SHP77 (cell line): ENCODE results near the gene TCP11L1.
"Not testable (repeated sequence)": the region's sequence is repeated elsewhere in the genome, so short reads cannot be mapped to it uniquely, and the experiment has no call there.

Source experiments
- DNase-seq, 2 experiments: peaks; one replicate each; lab custom pipeline; 2025; lab: John Stamatoyannopoulos, UW

Gene TCP11L1

DNA sequence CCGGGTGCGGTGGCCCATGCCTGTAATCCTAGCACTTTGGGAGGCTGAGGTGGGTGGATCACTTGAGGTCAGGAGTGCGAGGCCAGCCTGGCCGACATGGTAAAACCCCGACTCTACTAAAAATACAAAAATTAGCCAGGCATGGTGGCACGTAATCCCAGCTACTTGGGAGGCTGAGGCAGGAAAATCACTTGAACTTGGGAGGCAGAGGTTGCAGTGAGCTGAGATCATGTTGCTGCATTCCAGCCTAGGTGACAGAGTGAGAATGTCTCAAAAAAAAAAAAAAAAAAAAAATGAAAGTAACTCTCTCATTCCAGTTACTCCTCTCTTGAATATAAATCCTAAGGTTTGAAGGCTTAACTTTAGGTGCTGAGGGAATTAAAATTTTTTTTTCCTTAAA is 10.2 kb upstream of the TCP11L1 start:
- DNase-seq, result not testable (repeated sequence)

DNA sequence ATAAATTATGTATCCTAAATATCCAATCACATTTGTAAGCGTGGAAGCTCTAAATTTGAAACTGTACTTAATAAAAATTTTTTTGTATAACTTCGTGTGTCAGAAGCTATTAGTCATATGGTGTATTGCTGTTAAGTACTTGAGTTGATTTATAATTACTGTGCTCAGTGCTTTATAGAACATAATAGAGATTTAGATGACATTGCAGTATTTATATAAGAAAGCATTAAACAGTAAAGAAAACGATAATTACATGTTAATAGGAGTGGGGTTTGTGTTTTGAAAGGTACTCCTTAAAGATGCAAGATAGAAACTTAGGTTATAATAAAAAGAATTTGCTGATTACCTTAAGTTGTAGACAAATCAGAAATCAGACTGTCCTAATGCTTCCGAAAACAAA is 5.9 kb upstream of the TCP11L1 start:
- no peak for DNase-seq

DNA sequence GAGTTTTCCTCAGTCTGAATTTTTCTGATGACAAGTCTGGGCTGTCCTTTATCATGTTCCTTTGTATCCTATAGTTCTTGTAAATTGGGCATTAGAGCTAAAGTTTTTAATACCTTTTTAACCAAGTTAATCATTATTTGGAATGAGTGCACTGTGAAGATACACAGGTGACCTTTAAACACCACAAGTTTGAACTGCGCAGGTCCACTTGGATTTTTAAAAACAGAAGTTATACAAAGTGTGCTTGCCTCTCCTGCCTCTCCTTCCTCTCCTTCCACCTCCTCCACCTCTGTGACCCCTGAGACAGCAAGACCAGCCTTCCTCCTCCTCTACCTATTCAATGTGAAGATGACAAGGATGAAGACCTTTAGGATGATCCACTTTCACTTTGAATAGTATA is 4.4 kb upstream of the TCP11L1 start:
- no peak for DNase-seq

DNA sequence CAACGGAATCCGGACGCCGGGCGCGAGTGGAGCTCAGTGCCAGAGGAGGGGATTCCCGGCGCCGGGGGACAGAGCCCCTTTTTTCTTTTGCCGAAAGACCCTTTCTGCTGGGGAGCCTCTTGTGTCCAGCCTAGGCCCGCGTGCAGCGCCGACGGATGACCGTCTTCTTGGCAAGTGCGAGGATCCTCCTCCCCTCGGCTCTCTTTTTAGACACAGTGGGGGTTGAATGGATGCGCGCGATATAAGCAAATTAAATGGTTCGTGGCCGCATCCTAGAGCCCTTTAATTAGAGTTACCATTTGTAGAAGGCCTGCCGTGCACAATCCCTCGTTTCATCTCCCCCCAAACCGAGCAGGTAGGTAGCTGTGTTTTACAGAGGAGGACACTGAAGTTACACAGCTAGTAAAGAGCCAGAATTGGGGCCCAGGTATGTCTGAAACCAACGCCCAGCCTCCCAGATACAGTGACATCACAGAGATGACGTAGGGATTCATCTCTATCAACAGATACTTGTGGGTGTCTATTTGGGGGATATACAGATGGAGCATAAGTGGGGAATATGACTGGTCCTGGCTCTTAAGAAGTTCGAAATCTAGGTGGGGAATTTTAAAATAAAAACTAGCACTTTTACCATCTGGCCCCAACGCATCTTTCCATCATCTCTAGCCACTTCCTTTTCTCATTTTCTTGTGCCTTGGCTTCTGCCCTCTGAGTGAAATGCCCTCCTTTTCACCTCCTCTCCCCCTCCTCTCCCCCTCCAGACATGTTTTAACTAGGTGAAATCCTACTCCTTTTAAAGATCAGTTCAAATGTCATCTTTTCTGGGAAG is 875 bp downstream of the TCP11L1 start:
- DNase-seq, result peak; percentile 33 to 47

DNA sequence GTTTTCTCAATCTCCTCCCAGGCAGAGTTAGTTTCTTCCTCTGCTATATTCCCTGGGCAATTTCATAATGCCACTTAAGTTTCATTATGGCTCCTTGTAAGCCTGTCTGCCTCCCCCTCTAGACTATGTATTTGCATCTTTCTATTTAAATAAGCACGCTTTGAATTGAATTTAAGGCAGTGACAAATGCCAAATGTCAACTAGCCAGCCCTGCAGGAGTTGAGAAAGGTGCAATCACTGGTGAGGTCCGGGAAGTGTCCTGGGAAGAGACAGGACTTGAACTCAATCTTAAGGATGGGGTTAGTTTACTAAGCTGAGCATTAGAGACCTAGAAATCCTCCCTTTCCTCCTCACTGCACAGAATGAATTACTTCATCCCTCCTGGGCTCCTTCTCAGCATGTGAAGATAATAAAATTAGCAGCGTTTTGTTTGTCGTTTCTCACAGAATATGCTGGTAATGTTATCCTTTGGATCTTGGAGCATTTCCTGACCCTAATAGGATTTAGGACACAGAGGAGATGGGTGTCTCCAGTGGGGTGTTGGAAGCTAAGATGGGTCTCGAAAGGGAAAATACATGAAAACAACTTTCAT is 1.6 kb downstream of the TCP11L1 start:
- no peak for DNase-seq

DNA sequence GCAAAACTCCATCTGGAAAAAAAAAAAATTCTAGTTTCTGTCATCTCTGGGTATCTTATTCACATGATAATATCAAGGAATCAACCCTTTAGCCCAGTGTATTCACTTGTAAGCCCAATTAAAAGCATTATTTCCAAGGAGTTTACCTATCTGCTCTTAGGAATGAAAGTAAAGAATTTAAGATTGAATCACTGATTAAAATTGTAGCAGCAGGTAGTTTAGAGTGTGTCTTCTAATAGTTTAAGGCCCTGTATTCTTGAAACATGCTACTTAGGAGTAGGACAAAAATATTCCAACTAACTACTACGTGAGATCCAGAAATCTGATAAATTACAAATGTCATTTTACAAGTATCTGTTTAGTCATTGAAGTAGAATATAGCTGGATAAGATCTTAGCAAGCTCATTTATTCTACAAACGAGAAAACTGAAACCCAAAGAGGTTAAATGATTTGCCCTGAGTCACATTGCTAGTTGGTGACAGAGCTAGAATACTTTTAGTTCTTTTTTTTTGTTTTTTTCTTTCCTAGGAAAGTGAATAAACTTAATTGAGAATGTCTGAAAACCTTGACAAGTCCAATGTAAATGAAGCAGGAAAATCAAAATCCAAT is 4.0 kb downstream of the TCP11L1 start:
- no peak for DNase-seq

DNA sequence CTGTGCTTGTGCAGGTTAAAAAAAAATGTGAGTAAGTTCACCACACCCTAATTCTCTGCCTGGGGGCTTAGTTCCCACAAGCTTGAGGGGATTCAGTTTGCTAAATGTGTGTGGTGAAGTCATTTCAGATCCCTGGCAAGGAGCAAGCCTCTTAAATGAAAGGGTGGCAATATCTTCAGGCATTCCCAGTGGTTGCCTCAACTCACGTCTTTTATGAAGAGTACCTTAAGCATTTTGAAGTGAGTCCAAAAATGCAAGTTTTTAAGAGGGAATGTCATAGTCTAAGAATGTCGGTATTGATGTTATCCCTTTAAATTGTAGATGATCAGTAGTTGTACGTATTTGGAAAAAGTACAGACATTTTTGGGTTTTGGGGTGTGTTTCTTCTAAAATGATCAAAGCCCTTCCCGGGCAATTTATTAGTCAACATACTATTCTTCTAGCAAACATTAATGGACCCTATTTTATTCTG is 4.9 kb downstream of the TCP11L1 start:
- DNase-seq, result no peak

DNA sequence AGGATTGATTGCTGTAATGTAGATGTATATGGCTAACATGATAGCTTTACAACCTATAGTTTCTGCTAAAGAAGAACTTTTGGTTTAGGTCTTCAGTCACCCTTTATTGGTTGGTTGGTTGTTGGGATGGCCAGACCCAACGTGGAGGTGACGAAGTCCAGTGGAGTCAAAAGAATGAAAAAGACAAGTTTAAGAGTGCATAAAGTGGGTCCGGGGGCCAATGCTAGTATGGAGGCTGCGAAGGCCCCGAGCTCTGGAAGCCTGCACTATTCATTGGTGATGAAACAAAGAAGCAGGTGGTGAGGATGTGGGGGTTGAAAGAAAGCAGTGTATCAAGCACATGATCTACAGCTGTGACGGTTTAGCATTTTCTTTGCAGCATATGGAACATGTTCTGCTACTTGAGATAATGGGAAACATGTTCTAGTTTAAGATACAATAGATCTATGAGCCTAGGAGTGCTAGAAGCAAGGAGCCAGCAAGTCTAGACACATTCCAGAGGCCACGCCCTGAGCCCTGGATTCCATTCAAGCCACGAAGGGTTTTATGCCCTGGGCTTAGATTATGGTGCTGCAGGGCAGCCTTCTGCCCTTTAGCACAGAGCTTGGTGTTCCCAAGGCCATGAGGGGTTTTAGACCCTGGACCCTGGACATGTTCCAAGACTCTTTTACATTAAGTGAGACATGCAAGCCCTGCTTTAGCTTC is 6.3 kb downstream of the TCP11L1 start:
- DNase-seq, result no peak

DNA sequence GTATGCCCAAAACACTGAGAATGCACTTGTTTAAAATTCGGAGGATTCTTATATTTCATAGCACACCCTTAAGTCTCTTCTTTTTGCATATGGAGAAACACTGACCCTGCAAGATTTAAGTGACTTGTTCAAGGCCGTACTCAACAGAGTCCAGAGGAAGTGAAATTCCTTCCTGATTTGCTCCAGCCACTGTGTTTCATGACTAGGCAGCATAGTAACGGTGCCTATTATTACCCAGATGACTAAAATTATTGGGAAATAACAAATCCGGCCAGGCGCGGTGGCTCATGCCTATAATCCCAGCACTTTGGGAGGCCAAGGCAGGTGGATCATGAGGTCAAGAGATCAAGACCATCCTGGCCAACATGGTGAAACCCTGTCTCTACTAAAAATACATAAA is 9.3 kb downstream of the TCP11L1 start:
- DNase-seq, result not testable (repeated sequence)

DNA sequence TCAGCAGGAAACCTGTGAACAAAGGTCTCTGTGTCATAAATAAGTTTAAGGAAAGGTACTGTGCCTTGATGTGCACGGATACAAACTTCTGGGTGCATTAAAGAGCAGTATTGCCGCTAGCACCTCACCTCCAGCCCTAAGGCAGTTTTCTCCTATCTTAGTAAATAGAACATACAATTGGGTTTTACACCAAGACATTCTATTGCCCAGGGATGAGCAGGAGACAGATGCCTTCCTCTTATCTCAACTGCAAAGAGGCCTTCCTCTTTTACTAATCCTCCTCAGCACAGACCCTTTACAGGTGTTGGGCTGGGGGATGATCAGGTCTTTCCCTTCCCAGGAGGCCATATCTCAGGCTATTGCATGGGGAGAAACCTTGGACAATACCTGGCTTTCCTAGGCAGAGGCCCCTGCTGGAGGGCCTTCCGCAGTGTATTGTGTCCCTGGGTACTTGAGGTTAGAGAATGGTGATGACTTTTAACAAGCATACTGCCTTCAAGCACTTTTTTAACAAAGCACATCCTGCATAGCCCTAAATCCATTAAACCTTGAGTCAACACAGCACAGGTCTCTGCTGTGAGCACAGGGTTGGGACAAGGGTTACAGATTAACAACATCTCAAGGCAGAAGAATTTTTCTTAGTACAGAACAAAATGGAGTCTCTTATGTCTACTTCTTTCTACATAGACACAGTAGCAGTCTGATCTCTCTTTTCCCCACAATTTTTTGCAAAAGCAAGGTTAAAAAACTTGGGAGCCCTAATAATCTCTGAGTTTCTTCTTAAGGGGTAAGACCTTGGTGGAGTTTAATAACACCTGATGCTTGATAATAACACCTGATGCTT is 10.4 kb downstream of the TCP11L1 start:
- DNase-seq, result not testable (repeated sequence)

DNA sequence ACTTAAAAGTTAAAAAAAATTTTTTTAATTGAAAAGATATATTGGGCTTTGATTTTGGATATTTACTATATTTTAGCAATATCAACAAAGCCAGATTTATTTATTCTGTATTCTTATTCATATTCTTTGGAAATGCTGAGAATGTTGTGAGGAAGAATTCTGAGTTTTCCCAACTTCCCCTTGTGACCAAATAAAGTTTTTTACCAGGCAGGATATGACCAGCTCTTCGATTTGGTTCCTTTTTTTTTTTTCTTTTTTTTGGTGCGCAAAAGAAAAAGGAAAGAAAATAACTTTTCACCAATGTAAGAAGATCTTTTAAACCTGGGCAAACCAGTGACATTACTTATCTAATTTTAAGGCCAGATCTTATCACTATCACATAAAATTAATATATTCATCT is 12.9 kb downstream of the TCP11L1 start:
- DNase-seq, result no peak

DNA sequence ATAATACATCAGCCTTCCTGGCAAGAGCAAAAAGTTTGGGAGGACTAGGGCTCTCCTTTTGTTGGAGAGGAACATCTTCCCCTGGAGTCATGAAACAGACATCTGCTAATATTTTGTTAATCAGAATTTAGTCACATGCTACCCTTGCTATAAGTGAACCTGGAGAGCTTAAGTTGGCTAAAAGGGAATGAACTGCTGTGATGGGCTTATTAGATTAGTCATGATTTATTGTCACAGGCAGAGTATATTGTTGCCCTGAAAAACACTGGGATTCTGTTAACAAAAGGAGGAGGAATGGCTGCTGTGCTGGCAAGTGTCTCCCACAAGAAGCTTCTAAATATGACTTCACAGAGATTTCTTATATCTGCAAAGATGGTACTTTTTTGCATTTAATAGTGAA is 16.0 kb downstream of the TCP11L1 start:
- no peak for DNase-seq

DNA sequence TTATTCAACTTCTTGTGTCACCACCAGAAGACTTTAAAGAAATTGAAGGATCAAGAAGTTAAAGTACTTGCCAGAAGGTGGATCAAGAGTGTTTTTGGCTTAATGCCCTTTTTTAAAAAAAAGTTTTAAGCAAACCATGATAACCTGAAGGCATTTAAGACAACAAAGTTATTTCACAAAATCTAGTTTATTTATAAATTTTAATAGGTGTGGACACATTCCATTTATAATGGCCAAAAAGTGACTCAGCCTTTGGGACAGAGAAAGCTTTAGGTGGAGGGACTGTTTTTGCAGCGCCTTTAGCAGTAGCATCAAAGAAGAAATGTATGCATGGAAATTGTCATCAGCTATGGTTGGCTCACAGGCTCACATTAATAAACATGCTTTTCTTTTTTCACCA is 17.9 kb downstream of the TCP11L1 start:
- no peak for DNase-seq

DNA sequence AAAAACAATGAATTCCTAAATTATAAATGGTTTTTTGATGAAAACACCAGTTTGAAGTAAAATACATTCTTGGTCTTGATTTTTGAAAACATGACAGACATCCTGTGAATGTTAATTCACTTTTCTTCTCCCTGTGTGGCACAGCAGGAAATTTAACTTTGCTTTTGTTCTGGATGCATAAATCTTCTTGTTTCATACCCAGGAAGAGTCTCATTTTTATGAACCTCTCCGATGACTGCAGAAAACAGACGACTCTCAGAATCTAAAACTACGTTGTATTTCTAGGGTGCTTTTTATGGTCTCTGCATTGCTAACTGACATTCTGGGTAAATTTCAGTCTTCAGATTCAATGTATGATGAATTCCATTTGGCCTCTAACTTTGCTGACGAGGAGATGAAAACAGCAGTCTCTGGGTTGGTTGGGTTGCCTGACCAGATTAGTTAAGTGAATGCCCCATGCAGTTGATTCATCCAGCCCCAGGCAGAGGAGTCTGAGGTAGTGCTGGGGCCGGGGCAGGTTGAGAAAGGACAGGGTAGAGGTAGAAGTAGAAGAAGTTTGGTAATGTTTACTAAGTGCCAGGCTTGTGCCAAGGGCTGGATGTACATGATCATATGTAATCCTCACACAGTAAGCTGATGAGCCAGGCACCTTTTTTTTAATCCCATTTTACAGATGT is 20.1 kb downstream of the TCP11L1 start:
- DNase-seq, result no peak

DNA sequence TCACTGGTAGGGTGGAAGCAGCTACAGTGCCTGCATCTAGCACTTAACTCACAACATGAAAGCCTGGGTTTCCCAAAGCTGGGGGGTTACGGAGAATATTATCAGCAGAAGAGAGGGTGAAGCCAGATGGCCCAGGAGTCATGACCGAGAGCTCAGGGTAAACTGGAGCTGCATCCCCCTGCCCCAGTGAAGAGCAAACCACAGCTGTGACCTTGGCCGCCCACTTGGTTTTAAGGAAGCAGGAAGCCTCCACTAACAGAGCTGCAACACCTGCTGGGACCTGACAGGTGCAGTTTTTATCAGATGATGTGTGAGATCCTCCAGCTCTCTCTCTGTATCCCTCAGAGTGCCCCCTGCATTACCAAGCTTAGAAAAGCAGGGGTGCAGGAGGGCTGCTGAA is 20.9 kb downstream of the TCP11L1 start:
- no peak for DNase-seq

DNA sequence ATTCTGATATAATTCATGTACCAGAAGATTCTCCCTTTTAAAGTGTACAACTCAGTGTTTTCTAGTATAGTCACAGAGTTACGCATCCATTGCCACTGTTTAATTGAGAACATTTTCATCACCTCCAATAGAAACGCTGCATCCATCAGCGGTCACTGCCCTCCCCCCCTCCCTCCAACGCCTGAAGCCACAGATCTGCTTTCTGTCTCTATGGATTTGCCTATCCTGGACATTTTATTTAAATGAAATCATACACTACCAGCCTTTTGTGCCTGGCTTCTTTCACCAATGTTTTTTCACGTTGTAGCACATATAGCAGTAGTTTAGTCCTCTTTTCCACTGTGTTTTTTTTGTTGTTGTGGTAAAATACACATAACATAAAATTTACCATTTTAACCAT is 22.8 kb downstream of the TCP11L1 start:
- DNase-seq, result no peak

DNA sequence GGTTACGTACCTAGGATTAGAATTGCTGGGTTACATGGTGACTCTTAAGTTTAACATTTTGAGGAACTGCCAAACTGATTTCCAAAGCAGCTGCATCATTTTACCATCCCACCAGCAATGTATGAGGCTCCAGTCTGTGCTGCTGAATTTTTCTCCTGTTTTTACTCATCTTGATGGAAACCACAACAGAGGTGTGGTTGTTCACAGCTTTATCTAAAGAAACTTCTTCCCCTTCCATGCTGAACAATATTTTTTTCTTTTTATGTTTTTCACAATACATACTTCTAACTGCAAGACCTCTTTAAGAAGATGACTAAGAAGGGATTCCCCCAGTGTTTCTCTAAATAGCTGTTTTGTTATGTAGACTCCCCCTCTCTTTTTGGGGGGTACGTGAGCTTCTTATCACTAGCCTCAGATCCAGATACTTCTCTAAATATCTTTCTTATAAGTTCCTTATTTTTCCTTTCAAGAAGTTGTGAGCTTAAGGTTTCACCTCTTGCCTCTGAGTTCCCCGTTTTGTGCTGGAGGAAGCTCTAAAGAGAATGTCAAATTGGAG is 24.0 kb downstream of the TCP11L1 start:
- no peak for DNase-seq

DNA sequence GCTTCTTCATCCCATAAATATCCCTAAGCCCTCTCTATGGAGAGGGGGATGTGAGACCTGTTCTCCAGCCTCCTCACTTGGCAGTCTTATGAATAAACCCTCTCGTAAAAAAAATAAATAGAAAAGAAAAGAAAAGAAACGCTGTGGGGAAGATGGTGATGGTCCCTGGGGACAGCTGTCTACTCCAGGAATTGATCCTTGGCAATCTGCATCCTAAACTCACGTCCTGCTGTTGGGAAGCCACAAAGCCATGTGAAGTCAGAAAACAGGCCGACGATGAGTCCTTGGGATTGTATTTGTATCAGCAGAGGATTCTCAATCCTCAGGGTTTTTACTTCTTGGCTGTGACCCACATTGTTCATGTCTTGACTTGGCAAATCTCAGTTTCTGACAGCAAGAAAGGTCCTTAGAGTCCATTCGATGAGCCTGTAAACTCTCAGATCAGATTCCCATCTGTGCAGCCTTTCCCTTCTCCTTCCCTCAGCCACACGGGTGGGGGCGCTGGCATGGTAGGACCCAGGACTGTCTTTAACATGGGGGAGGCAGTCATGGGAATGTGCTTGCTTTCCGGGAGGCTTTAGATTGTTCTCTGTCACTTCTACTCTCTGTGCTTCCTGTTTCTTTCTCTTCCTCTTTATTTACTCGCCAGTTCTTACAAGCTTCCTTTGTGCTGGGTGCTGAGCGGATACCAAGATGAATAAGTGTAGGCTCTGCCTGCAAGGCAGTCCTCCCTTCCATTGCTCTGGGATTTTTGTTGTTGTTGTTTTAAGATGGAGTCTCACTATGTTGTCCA is 24.9 kb downstream of the TCP11L1 start:
- no peak for DNase-seq

DNA sequence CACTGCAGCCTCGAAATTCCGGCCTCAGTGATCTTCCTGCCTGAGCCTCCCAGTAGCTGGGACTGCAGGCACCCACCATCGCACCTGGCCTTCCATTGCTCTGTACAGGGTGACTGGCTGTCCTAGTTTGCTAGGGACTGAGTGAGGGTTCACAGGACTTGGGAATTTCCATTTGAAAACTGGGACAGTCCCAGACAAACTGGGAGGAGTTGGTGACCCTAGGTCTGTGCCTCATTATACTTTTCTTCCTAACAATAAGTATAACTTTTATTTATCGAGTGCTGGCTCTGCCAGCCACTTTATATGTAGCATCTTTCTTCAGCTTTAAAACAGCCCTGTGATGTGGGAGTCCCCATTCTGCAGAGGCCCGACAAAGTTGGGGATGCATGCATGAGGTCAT is 25.5 kb downstream of the TCP11L1 start:
- no peak for DNase-seq
